HG03045 (cell line): ENCODE measurements around the gene MICU1.

Experiments
- ATAC-seq: cut with Tn5 transposase; IDR thresholded peaks from one replicate; pipeline ENCODE4 v1.9.1; 2021; ENCODE audit warnings: mild to moderate bottlenecking, moderate library complexity; ENCODE audit not compliant: unreplicated experiment

The MICU1 gene

DNA sequence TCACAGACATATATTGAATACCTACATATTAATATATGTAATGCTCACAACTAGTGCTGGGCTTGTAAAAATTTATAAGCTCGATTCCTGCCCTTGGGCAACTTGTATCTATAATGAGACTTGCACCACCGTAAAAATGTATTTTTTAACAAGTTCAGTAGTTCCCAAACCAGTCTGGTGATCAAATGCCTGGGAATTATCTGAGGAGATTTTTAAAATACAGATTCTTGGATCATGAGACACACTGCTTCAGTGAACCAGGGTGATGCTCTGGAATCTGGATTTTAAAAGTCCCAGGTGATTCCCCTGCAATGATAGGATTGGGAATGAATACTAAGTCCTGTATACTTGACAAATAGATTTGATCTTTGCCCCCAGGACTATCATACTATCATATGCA is 4.3 kb upstream of the MICU1 start:
- ATAC-seq: no peak

DNA sequence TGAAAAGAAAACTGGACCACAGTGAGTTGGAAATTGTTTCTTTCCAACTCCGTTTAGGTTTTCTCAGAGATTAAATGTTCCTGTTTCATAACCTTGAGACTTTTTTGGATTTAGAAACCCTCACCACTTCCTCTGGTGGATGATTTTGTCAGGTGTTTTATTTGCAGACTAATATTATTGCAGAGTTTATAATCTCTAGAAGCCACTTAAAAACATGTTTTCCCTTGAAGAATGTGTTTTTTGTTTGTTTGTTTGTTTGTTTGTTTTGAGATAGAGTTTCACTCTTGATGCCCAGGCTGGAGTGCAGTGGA is 520 bp upstream of the MICU1 start:
- ATAC-seq: no peak

DNA sequence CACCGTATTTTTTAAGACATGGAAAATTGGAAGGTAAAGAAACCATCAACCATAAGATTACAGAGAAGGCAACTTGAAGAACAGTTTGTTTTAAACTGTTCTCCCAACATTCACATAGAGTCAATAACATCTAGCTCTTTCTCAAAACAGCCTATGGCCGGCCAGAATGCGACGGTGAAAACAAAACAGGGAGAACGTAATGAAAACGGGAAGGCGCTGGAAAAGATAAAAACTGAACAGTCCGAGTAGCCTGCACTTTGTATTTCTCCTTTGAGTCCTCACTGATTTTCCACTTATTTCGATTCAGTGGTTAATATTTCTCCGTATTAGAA is 637 bp downstream of the MICU1 start:
- ATAC-seq: no peak

DNA sequence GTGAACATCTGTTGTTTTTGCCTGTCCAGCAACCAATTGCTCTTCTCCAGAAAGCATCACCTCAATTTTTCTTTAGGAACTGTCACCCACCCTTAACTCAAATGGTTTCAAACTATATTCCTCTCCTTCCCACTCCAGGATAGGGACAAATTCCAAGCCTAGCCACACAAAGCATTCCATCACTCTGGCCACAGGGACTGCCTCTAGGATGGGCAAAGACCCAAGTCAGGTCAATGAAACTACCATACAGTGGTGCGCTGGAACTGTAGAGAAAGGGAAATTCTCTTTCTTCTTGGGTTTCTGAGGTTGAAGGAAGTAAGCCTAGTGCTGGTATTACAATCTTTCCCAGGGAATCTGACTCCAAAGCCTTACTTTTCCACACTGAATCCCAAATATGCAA is 3.6 kb downstream of the MICU1 start:
- no peak for ATAC-seq

DNA sequence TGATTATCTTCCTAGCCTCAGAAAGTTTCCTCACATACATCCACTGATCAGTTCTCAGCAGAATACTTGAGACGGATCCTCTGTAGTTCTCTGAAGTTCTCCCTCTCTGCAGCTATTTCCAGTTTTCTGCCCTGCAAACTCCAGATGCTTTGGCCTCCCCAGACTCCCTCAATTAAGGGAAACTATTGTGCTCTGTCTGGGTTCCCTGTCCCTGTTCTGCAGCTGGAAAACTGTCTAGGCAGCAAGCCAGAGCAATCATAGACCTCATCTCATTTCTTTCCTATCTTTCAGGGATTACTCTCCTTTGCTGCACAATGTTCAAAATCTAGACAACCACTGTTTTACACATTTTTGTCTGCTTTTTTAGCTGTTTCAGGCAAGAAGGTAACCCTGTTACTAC is 9.2 kb downstream of the MICU1 start:
- no peak for ATAC-seq

DNA sequence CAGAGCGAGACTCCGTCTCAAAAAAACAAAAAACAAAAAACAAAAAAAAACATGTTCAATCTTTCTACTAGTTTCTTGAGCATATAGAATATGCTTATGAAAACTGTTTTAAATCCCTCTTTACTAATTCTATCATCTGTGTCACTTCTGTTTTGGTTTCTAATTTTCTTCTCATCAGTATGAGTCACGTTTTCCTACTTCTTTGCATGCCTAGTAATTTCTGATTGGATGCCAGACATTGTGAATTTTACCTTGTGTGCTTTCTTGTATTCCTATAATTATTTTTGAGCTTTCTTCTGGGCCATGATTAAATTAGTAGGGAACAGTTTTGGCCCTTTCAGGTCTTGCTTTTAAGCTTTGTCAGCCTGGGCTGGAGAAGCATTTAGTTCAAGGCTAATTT is 9.9 kb downstream of the MICU1 start:
- no peak for ATAC-seq

DNA sequence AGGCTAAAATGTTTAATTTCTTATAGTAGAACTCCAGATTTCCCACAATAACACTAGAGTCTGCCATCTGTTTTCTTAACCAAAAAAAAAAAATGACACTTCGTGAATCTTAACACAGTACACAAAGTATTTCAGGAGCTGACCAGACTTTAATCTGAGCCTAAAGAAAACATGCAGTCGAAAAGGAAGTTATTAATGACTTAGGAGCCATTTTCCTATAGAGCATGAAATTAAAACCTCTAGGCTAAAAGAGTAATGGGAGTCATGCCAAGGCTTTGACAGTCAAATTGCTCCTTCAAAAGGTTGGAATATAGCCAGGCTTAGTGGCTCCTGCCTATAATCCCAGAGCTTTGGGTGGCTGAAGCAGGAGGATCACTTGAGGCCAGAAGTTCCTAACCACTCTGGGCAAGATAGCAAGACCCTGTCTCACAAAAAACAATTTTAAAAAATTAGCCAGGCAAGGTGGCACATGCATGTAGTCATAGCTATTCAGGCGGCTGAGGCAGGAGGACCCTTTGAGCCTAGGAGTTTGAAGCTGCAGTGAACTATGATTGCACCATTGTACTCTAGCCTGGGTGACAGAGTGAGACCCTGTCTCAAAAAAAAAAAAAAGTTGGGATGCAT is 13.6 kb downstream of the MICU1 start:
- ATAC-seq: no peak

DNA sequence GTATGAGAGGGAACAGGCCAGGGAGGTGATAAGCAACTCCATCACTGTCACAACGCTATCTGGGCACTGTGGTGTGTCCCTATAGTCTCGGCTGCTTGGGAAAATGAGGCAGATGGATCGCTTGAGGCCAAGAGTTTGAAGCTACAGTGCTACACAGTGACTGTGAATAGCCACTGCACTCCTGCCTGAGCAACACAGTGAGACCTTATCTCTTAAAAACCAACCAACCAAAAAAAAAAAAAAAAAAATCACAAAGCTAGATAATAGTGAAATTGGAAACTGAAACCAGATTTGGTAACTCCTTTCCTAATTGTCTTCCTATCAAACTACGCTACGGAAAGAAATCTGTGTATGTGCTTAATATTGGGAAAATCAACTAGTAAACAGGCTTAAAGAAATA is 14.1 kb downstream of the MICU1 start:
- ATAC-seq: no peak

DNA sequence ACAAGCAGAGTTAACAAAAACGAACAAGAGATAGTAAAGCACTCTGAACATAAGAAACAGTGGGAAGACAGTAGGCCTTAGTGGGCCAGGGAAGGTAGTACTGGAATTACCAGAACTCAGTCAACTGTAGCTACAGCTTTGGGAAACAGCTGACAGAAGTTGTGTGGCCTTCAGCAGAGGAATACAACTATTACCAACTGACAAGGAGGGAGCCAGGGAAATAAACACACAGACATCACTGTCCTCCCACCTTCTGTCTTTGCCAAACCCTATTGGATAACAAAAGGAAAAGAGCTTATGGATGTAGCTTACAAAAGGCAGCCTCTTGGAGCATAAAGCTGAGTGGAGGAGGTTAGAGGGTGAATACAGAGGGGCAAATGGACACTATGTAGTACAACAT is 15.4 kb downstream of the MICU1 start:
- no peak for ATAC-seq

DNA sequence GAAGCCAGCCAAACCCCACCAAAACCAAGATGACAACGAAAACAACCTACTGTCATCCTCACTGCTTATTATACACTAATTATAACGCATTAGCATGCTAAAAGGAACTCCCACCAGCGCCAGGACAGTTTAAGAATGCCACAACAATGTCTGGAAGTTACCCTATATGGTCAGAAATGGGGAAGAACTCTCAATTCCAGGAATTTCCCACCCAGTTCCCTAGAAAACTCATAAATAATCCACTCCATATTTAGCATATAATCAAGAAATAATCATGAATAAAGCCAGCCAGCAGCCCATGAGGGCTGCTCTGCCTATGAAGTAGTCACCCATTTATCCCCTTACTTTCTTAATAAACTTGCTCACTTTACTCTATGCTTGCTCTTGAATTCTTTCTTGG is 20.8 kb downstream of the MICU1 start:
- no peak for ATAC-seq

DNA sequence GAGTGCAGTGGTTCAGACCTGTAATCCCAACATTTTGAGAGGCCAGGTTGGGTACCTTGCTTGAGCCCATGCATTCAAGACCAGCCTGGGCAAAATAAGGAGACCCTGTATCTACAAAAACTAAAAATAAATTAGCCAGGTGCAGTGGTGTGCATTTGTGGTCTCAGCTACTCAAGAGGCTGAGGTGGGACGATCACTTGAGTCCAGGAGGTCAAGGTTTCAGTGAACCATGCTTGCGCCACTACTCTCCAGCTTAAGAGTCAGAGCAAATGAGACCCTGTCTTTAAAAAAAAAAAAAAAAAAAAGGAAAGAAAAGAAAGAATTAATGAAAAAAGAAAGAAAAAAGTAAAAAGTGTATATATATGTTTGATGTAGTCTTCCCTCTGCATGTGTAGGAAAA is 24.7 kb downstream of the MICU1 start:
- ATAC-seq: no peak

DNA sequence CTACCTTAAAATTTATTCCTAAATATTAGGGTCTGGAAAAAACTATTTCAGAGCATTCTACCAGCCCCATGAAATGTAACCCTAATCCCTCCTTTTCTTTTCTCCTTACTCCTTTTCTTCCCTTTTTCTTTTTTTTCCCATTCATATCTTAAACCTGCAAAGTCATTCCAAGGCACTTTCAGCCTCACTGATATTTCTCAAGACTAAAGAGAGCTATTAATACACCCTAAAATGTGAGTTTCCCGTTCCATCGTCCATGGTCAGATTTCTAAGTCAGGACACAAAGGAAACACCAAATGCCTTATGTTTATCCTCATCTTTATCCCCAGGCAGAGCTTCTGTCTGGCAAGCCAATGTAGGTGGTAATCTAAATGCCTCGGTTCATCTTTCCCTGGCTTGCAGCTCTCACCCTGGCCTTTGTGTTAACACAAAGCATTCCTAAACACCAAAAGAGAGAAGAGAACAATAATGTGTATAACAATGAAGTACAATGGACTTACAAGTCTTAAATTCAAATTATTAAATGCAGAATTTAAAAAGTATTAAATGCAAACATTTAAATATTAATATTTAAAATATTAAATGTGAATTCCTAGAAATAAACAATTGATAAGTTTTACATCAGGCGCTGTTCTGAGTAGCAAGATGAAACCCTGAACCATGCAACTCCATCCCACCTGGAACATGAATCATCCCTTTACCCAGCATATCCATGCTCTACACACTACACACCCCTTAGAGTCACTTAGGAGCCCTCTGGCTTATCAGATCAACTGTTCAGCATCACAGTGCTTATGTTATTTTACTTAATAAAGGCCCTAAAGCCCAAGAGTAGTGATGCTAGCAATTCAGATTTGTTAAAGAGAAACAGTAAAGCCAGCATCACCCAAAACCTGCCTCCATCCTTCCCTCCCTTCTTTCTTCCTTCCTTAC is 26.8 kb downstream of the MICU1 start:
- ATAC-seq: no peak

DNA sequence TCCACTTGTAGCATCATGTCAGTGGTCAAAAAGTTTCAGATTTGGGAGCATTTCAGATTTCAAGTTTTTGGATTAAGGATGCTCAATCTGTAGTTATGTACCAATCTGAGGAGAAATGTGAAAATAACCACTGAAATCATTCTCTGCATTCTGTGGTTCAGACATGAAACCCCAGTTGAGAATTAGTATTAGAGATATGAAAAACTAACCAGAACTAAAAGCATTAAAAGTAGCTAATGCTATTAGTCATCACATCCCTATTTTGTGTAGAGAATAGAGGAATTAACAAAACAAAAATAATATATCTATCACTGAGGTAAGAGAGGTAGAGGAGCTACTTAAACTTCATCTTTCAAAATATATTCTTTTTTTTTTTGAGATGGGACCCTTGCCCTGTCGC is 28.0 kb downstream of the MICU1 start:
- no peak for ATAC-seq

DNA sequence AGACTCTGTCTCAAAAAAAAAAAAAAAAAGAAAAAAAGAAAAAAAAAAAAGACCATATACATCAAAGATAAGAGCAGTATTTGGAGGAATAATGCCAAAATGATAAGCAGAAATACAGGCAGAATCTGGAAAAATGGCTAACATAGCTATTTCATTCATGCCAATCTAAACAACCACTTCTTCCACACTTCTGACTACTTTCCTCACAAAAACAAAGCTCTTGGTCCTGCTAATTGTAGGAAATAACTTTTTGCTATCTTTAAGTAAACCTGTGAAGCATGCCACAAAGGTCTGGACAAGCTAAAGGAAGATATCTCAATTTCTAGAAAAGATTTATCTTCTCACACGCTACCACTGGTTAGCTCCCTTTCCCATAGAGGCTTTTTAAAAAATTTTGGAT is 30.4 kb downstream of the MICU1 start:
- no peak for ATAC-seq

DNA sequence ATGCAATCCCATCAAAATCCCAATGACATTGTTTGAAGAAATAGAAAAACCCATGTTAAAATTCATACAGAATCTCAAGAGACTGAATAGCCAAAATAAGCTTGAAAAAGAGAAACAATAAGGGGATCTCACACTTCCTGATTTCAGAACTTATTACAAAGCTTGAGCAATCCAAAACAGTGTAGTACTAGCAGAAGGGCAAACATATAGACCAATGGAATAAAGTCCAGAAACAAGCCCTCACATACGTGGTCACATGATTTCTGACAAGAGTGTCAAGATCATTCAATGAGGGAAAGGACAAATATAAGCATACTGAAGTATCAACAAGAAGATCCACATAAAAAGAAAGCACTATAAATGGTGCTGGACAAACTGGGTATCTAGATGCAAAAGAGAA is 31.9 kb downstream of the MICU1 start:
- no peak for ATAC-seq

DNA sequence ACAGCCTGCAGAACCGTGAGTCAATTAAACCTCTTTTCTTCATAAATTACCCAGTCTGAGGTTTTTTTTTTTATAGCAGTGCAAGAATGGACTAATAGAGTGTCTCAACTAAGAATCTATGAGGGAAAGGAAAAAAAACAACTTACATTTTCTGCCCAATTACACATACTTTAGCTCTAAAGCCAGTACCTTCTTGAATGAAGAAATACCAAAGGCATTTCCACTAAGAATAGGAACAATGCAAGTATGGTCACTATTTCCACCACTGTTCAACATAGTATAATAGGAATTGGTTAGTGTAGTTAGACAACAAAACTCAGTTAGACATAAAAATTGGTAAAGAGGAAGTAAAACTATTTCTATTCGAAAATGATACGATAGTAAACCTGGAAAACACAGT is 37.6 kb downstream of the MICU1 start:
- ATAC-seq: no peak

DNA sequence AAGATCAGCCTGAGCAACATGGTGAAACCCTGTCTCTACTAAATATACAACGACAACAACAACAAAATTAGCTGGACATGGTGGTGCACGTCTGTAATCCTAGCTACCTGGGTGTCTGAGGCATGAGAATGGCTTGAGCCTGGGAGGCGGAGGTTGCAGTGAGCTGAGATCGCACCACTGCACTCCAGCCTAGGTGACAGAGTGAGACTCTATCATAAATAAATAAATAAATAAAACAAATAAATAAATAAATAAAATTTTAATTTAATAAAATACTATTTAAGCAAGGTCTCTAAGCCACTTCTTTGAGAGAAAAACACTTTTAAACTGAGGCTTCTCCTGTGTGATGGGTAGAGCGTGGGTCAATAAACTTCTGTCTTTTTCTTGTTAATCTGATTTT is 38.3 kb downstream of the MICU1 start:
- no peak for ATAC-seq

DNA sequence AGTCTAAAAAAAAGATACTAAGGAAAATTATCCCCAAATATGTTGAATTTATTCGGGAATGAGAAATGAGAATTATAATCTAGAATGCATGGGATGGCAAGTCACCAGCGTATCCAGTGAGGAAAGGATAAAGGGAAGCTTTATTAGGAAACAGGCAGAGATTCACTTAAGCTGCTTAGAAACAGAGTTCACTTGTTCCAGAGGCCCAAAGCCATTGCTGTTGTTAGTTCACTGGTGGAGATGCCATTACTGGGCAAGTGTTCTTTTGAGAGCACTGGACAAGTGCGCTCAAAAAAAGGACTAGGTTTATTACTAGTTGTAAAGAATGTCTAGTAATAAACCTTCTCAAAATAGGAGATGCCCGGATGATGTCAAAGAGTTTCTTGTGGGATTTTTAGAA is 51.2 kb downstream of the MICU1 start:
- ATAC-seq: no peak

DNA sequence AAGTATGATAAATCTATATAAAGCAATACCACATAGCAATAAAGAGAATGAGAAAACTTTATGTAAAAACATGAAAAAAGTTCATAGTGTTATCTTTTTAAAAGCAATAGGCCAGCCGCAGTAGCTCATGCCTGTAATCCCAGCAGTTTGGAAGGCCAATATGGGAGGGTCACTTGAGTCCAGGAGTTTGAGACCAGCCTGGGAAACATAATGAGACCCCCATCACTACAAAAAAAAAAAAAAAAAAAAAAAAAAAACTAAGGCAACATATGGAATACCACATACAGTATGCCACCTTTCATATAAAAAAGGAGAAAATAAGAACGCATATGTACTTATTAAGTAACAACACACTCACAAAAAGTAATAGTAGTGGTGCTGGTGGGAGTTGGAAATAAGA is 52.8 kb downstream of the MICU1 start:
- no peak for ATAC-seq

DNA sequence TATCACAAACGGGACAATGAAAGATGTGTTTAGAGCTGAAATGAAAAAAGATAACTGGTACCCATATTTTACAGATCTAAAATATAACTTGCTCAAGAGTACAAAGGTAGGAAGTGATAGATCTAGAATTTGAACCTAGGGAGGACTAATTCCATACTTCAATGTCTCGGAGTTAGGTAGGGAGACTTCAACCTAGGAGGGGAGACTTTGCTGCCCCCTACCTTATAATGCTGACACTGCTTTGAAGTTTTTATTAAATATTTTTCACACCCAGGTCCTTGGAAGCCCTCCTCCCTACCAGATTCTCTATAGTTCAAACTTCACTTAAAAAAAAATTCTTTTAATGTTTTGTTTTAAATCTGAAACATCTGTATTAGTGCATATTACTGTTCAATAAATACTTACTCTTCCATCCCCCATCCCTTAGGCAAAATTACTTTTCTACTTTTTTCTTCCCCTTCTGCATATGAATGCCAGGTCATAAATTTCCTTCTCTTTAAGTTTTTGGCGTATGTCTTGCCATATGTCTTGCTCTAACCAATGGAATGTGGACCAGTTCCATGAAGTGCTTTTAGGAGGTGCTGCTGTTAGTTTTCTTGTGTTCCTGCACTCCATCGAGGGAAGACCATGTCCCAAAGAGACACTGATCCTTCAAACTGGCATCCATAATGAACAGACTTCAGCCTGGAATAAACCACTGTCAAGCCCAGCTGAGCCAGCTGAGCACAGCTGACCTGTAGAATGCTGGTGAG is 57.8 kb downstream of the MICU1 start:
- ATAC-seq: no peak

DNA sequence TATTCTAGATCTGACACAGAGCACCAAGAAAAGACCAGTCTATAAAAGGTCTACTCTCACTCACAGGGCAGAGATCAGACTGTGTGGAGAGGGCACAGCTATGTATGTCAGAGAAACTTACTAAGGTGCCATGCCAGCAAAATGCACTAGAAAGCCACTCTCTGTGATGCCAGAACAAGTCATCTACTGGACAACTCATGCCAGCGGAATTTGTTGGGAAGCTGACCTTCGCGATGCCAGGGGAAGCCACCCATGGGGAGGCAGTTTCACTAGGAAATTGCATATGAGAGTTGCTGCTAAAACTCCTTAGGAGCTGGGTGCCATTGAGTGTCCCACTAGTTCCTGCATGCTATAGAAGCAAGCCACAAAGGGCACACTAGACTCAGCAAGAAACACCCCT is 58.5 kb downstream of the MICU1 start:
- no peak for ATAC-seq

DNA sequence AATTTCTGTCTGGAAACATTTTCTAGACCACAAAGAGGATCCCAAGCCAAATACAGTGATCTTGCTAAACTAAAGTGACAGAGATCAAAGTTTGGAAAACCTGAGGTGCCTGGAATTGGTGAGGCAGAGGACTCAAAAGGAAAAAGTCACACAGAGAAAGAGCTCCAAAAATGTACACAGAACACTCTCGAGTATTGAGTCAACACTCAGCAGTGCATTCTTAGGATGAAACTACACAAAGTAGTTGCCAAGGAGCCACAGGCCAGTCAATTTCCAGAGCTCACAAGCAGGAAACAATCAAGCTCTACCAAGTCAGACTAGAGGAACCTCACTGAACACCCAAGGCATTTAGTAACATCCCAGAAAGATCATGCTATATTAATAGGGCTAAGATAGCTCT is 61.3 kb downstream of the MICU1 start:
- ATAC-seq: no peak
